ENCODE measurements around the gene MTLN. TPM values are rescaled to one million over a fixed set of nuclear protein-coding genes. Genes with fewer than 3 reads are reported as not detected.
"Not testable (repeated sequence)": the region's sequence is repeated elsewhere in the genome, so short reads cannot be mapped to it uniquely, and the experiment has no call there.

MTLN gene
- total and polyA plus RNA-seq, 2 experiments from 2014 or later: 70.3 to 125 TPM

- no peaks in the 10 kb centered on the region for H3K36me3 ChIP-seq (ENCODE audit: low read depth)
- peaks cover 24% of the 10 kb centered on the region for H3F3A ChIP-seq (ENCODE audit: insufficient read depth)
- H3K27ac ChIP-seq: no peak overlapping the region
- H3K27me3 ChIP-seq (replicated peaks; ENCODE audit: insufficient read depth): no peaks in the 10 kb centered on the region
- no peak overlapping the region for H3K9ac ChIP-seq
- H3K9me2 ChIP-seq (ENCODE audit: insufficient read depth): no peaks in the 10 kb centered on the region
- peaks cover 11% of the 10 kb centered on the region; the same call in 1 of the 2 replicates for H3K79me2 ChIP-seq (ENCODE audit: insufficient read depth)
- no peaks in the 10 kb centered on the region for H4K20me1 ChIP-seq (ENCODE audit: insufficient read depth)
- no peak overlapping the region for H3K4me2 ChIP-seq (ENCODE audit: unreplicated experiment)
- DNase-seq: peak; percentile 59
- no peak overlapping the region for H2AFZ ChIP-seq
- peaks cover 17% of the 10 kb centered on the region for H3K4me1 ChIP-seq (ENCODE audit: insufficient read depth)
- no peaks in the 10 kb centered on the region for H3K9me3 ChIP-seq (ENCODE audit: low read depth)
- in situ Hi-C loops (cut with MboI): no loop called here
- no peak for TF ChIP-seq EZH2phosphoT487 (IDR thresholded peaks at IDR 0.05; ENCODE audit: insufficient read depth, low read depth)
- TF ChIP-seq EZH2 (IDR thresholded peaks at IDR 0.05; ENCODE audit: insufficient read depth, poor library complexity, severe bottlenecking): no peak
- H3K4me3 ChIP-seq: no peak overlapping the region
These were observed 4.5 kb upstream of the MTLN start for GRCh38 chr2:110216803-110217202.

- Histone ChIP-seq H3K27ac (no peak overlapping the region), H3K4me2 (ENCODE audit: unreplicated experiment) (no peak overlapping the region), H3K4me1 (ENCODE audit: insufficient read depth) (peaks cover 17% of the 10 kb centered on the region), H3K36me3 (ENCODE audit: low read depth) (no peaks in the 10 kb centered on the region), H3K9ac (no peak overlapping the region), H2AFZ (no peak overlapping the region), H3K9me3 (ENCODE audit: low read depth) (no peaks in the 10 kb centered on the region), H3K9me2 (ENCODE audit: insufficient read depth) (no peaks in the 10 kb centered on the region), H4K20me1 (ENCODE audit: insufficient read depth) (no peaks in the 10 kb centered on the region), H3F3A (ENCODE audit: insufficient read depth) (peaks cover 28% of the 10 kb centered on the region), H3K4me3 (no peak overlapping the region), H3K79me2 (ENCODE audit: insufficient read depth) (peaks cover 16% of the 10 kb centered on the region), H3K27me3 (replicated peaks; ENCODE audit: insufficient read depth) (no peaks in the 10 kb centered on the region)
- in situ Hi-C loops (cut with MboI): no loop called here
- TF ChIP-seq EZH2 (IDR thresholded peaks at IDR 0.05; ENCODE audit: insufficient read depth, poor library complexity, severe bottlenecking) (no peak), EZH2phosphoT487 (IDR thresholded peaks at IDR 0.05; ENCODE audit: insufficient read depth, low read depth) (no peak)
- no peak for DNase-seq
- 24 to 29% methylated on average over 3 of the region's 3 CpGs for WGBS, 2 experiments (ENCODE audit: low coverage in 1 of 2, low lambda C conversion rate in 2 of 2, missing lambda C conversion rate in 2 of 2)
These were observed 3.9 kb upstream of the MTLN start for GRCh38 chr2:110216199-110216598.

GRCh38 chr2:110215566-110216158, 3.3 kb upstream of the MTLN start:
- H3K79me2 ChIP-seq (ENCODE audit: insufficient read depth): peaks cover 20% of the 10 kb centered on the region
- in situ Hi-C loops (cut with MboI): no loop called here

GRCh38 chr2:110215091-110215490, 2.7 kb upstream of the MTLN start:
- no peak overlapping the region for H2AFZ ChIP-seq
- no peaks in the 10 kb centered on the region for H3K9me3 ChIP-seq (ENCODE audit: low read depth)
- peaks cover 12% of the 10 kb centered on the region for H3K4me1 ChIP-seq (ENCODE audit: insufficient read depth)
- no peak overlapping the region for H3K4me3 ChIP-seq
- H4K20me1 ChIP-seq (ENCODE audit: insufficient read depth): no peaks in the 10 kb centered on the region
- peaks cover 20% of the 10 kb centered on the region for H3K79me2 ChIP-seq (ENCODE audit: insufficient read depth)
- no peaks in the 10 kb centered on the region for H3K9me2 ChIP-seq (ENCODE audit: insufficient read depth)
- WGBS, 2 experiments (ENCODE audit: low coverage in 1 of 2, low lambda C conversion rate in 2 of 2, missing lambda C conversion rate in 2 of 2): 40 to 45% methylated on average over 2 of the region's 2 CpGs
- TF ChIP-seq EZH2 (IDR thresholded peaks at IDR 0.05; ENCODE audit: insufficient read depth, poor library complexity, severe bottlenecking) (no peak), EZH2phosphoT487 (IDR thresholded peaks at IDR 0.05; ENCODE audit: insufficient read depth, low read depth) (no peak)
- in situ Hi-C loops (cut with MboI): no loop called here
- no peaks in the 10 kb centered on the region for H3K27me3 ChIP-seq (replicated peaks; ENCODE audit: insufficient read depth)
- peaks cover 23% of the 10 kb centered on the region for H3F3A ChIP-seq (ENCODE audit: insufficient read depth)
- no peaks in the 10 kb centered on the region for H3K36me3 ChIP-seq (ENCODE audit: low read depth)
- H3K27ac ChIP-seq: no peak overlapping the region
- no peak for DNase-seq
- H3K4me2 ChIP-seq (ENCODE audit: unreplicated experiment): no peak overlapping the region
- no peak overlapping the region for H3K9ac ChIP-seq

More at GRCh38 chr2:110215566-110216158, 3.3 kb upstream of the MTLN start:
- Histone ChIP-seq H3F3A (ENCODE audit: insufficient read depth) (peaks cover 28% of the 10 kb centered on the region), H3K27me3 (replicated peaks; ENCODE audit: insufficient read depth) (no peaks in the 10 kb centered on the region), H3K9me2 (ENCODE audit: insufficient read depth) (no peaks in the 10 kb centered on the region), H3K4me2 (ENCODE audit: unreplicated experiment) (no peak overlapping the region), H3K4me3 (no peak overlapping the region), H3K9me3 (ENCODE audit: low read depth) (no peaks in the 10 kb centered on the region), H3K4me1 (ENCODE audit: insufficient read depth) (peaks cover 17% of the 10 kb centered on the region), H4K20me1 (ENCODE audit: insufficient read depth) (no peaks in the 10 kb centered on the region), H3K27ac (no peak overlapping the region), H3K36me3 (ENCODE audit: low read depth) (no peaks in the 10 kb centered on the region), H2AFZ (no peak overlapping the region), H3K9ac (no peak overlapping the region)
- 53 to 55% methylated on average over 4 of the region's 4 CpGs for WGBS, 2 experiments (ENCODE audit: low coverage in 1 of 2, low lambda C conversion rate in 2 of 2, missing lambda C conversion rate in 2 of 2)
- no peak for DNase-seq
- TF ChIP-seq EZH2phosphoT487 (IDR thresholded peaks at IDR 0.05; ENCODE audit: insufficient read depth, low read depth) (no peak), EZH2 (IDR thresholded peaks at IDR 0.05; ENCODE audit: insufficient read depth, poor library complexity, severe bottlenecking) (no peak)

GRCh38 chr2:110213522-110213921, 1.2 kb upstream of the MTLN start:
- in situ Hi-C loops (cut with MboI); H3K36me3 ChIP-seq (ENCODE audit: low read depth); H3K27ac ChIP-seq; H3K27me3 ChIP-seq (replicated peaks; ENCODE audit: insufficient read depth); H3K4me3 ChIP-seq; H3K9ac ChIP-seq; DNase-seq; H3K9me3 ChIP-seq (ENCODE audit: low read depth); H4K20me1 ChIP-seq (ENCODE audit: insufficient read depth); H3K4me1 ChIP-seq (ENCODE audit: insufficient read depth); H3K9me2 ChIP-seq (ENCODE audit: insufficient read depth); H3K4me2 ChIP-seq (ENCODE audit: unreplicated experiment): not testable (repeated sequence)
- H3F3A ChIP-seq (ENCODE audit: insufficient read depth): peaks cover 13% of the 10 kb centered on the region; the same call in 1 of the 2 replicates
- 49 to 66% methylated on average over 3 of the region's 3 CpGs for WGBS, 2 experiments (ENCODE audit: low coverage in 1 of 2, low lambda C conversion rate in 2 of 2, missing lambda C conversion rate in 2 of 2)
- peak overlapping the region; percentile 96; the same call in 1 of the 2 replicates for H2AFZ ChIP-seq
- H3K79me2 ChIP-seq (ENCODE audit: insufficient read depth): peaks cover 20% of the 10 kb centered on the region
